Activated T-cell treated with anti-CD3 and anti-CD28 coated beads, Interleukin-2, amount 50 U/mL, for 24 hours (primary cell): ENCODE data around the gene ZNF174.

Source experiments
- DNase-seq: peaks from one replicate; pipeline ENCODE4 v3.0.0-alpha.2; 2020
- H3K27ac Mint-ChIP-seq: 2 replicates; pipeline ENCODE4 v1.8.0; 2020; ENCODE audit warnings: mild to moderate bottlenecking, mixed read lengths
- H3K27me3 Mint-ChIP-seq: 2 replicates; pipeline ENCODE4 v1.8.0; 2020; ENCODE audit warnings: mixed read lengths
- H3K36me3 Mint-ChIP-seq: 2 replicates; pipeline ENCODE4 v1.8.0; 2020; ENCODE audit warnings: low read depth, mixed read lengths
- H3K4me1 Mint-ChIP-seq: 2 replicates; pipeline ENCODE4 v1.8.0; 2020; ENCODE audit warnings: low read depth, mixed read lengths
- H3K4me3 Mint-ChIP-seq: 2 replicates; pipeline ENCODE4 v1.8.0; 2020; ENCODE audit warnings: mild to moderate bottlenecking, moderate library complexity, mixed read lengths
- H3K9me3 Mint-ChIP-seq: 2 replicates; pipeline ENCODE4 v1.8.0; 2020; ENCODE audit warnings: mixed read lengths

Gene ZNF174

DNA sequence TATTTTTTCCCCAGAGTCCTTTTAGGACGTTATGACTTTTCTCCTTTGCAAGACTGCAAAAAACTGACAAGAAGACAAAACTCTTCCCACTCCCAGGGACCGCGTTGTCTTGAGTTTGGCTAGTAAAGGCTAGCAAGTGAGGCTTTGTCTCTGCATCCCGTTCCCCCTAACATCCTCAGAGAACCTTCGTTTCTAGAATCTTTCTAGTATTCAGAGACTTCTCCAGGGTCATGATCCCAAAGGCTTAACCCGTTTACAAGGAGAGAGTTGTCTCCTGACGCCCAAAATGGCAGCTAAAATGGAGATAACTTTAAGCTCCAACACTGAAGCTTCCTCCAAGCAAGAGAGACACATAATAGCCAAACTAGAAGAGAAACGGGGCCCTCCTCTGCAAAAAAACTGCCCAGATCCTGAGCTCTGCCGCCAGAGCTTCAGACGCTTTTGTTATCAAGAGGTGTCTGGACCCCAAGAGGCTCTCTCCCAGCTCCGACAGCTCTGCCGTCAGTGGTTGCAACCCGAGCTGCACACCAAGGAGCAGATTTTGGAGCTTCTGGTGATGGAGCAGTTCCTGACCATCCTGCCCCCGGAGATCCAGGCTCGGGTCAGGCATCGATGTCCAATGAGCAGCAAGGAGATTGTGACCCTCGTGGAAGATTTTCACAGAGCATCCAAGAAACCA is 843 bp downstream of the ZNF174 start:
- peaks cover 43% of the 10 kb centered on the region for H3K9me3 Mint-ChIP-seq
- peaks cover 81% of the 10 kb centered on the region for H3K36me3 Mint-ChIP-seq
- H3K4me3 Mint-ChIP-seq: peak overlapping the region; percentile 95
- no peaks in the 10 kb centered on the region for H3K27me3 Mint-ChIP-seq
- peaks cover 53% of the 10 kb centered on the region for H3K4me1 Mint-ChIP-seq
- DNase-seq: no peak
- peak overlapping the region; percentile 83 for H3K27ac Mint-ChIP-seq

DNA sequence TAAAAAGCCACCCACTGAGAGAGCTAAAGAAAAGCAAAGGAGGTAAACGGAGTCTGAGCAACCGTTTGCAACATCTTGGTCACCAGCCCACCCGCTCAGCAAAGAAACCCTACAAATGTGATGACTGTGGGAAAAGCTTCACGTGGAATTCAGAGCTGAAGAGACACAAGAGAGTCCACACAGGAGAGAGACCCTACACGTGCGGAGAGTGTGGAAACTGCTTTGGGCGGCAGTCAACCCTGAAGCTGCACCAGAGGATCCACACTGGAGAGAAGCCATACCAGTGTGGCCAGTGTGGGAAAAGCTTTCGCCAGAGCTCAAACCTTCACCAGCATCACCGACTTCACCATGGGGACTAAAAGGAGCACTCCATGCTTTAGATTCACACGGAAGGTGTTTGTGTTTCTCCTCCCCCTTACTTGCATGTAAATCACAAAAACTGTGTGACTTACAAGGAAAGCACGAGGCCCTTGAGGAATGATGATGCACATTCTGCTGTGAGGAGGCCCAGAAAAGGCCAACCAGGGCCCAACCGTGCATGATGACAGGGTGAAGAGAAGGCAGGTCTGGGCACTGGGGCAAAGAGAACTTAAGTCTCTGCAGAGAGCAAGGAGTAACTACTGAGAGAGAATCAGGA is 7.7 kb downstream of the ZNF174 start:
- Mint-ChIP-seq H3K4me1 (peaks cover 7% of the 10 kb centered on the region), H3K27ac (no peak overlapping the region), H3K27me3 (no peaks in the 10 kb centered on the region), H3K36me3 (peaks cover 86% of the 10 kb centered on the region), H3K4me3 (no peak overlapping the region), H3K9me3 (peaks cover 68% of the 10 kb centered on the region)
- no peak for DNase-seq

DNA sequence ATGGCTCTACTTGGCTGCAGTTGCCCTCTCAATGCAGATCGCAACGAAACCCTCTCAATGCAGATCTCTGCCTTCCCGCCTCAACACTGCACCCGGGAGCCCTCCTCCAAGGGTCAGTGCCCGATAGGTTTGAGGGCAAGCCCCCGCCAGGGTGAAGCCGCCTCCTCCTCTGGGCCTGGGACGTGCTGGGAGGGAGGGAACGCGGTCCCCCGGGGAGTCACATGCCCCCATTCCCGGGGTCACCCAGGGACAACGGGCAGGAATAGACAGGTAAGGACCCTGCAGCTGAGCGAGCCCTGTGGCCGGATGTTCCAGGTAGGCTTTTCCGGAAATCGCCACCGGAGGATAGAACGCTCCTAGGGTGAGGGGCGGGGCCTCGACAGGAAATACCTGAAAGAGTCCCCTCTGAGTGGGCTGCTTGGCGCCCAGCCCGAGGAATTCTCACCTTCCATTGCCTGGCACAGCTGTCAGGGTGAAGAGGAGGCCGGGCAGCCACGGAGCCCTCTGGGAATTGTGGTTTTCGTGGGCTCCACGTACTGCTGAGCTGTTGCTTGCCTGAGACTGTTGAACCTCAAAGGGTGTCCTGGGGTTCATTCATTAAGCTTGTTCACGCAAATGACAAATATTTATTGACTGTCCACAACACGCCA is 12.8 kb downstream of the ZNF174 start:
- no peak overlapping the region for H3K27ac Mint-ChIP-seq
- H3K4me3 Mint-ChIP-seq: no peak overlapping the region
- H3K36me3 Mint-ChIP-seq: peaks cover 37% of the 10 kb centered on the region
- H3K9me3 Mint-ChIP-seq: peaks cover 47% of the 10 kb centered on the region
- no peaks in the 10 kb centered on the region for H3K27me3 Mint-ChIP-seq
- DNase-seq: no peak
- no peaks in the 10 kb centered on the region for H3K4me1 Mint-ChIP-seq

DNA sequence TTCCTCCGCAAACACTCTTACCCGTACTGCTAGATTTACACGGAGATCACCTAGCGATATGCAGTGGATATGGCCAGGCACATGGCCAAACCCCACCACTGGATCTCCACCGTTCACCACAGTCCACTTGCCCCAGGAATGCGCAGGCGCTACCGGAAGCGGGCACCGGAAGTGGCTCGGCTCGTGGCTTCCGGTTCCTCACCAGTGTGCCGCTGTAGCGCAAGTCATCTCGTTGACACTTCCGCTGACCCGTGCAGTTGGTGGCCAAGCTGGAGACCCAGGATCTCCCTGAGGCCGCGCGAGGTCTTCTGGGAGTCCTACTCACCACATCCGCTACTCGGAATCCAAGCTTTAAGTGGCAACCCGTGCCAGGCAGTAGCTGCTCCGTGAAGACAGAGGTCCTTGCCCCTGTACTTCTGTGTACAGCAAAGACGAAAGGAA is 30.8 kb downstream of the ZNF174 start:
- Mint-ChIP-seq H3K27ac (peak overlapping the region; percentile 88), H3K9me3 (peaks cover 12% of the 10 kb centered on the region), H3K36me3 (peaks cover 37% of the 10 kb centered on the region), H3K27me3 (no peaks in the 10 kb centered on the region), H3K4me3 (peak overlapping the region; percentile 71), H3K4me1 (peaks cover 21% of the 10 kb centered on the region)
- peak; percentile 80 for DNase-seq

DNA sequence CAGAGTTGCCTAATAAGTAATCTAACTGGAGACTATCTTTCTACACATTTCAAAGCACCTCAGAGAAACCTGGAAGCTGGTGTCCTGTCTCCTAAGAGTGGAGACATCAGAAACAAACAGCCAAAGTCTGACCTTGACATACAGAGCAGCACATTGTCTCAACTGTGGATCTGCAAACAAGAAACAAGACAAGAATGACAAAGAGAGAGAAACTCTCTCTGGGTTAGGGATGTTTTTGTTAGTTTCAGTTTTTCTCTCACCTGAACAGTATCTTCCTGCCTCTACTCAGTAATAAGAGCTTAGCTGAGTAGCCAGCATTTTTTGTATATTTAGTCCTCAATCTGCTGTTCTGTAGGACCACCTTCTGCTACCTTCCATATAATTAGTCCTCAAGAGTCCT is 33.4 kb downstream of the ZNF174 start:
- H3K4me1 Mint-ChIP-seq: peaks cover 21% of the 10 kb centered on the region
- peaks cover 5% of the 10 kb centered on the region for H3K27me3 Mint-ChIP-seq
- H3K9me3 Mint-ChIP-seq: peaks cover 13% of the 10 kb centered on the region
- H3K27ac Mint-ChIP-seq: peak overlapping the region; percentile 10
- no peak overlapping the region for H3K4me3 Mint-ChIP-seq
- H3K36me3 Mint-ChIP-seq: peaks cover 58% of the 10 kb centered on the region
- DNase-seq: no peak

- Mint-ChIP-seq H3K27ac (no peak overlapping the region), H3K36me3 (peaks cover 67% of the 10 kb centered on the region), H3K4me3 (no peak overlapping the region), H3K9me3 (peaks cover 16% of the 10 kb centered on the region), H3K4me1 (peaks cover 18% of the 10 kb centered on the region), H3K27me3 (peaks cover 5% of the 10 kb centered on the region)
- no peak for DNase-seq
Observed at GRCh38 chr16:3439637-3440036, 38.6 kb downstream of the ZNF174 start.

- peak; percentile 77 for DNase-seq
- Mint-ChIP-seq H3K4me1 (peaks cover 31% of the 10 kb centered on the region), H3K9me3 (peaks cover 16% of the 10 kb centered on the region), H3K27ac (peak within 1 kb of the TSS; percentile 97), H3K27me3 (no peaks in the 10 kb centered on the region), H3K36me3 (peaks cover 69% of the 10 kb centered on the region), H3K4me3 (peak within 1 kb of the TSS; percentile 93)
Observed at GRCh38 chr16:3443108-3444031, 42.4 kb downstream of the ZNF174 start, which contains the start of the genes NAA60 and ZNF597. NAA60 (plus strand) TSS chr16:3443680; CDS start chr16:3476228, 32,548 bp downstream. ZNF597 (minus strand) TSS chr16:3443504; CDS start chr16:3443153, 351 bp downstream.

GRCh38 chr16:3444032-3444388 is 43.0 kb downstream of the ZNF174 start:
- peaks cover 31% of the 10 kb centered on the region for H3K4me1 Mint-ChIP-seq
- H3K36me3 Mint-ChIP-seq: peaks cover 70% of the 10 kb centered on the region
- peak overlapping the region; percentile 97 for H3K27ac Mint-ChIP-seq
- no peaks in the 10 kb centered on the region for H3K27me3 Mint-ChIP-seq
- H3K9me3 Mint-ChIP-seq: peaks cover 16% of the 10 kb centered on the region
- peak overlapping the region; percentile 93 for H3K4me3 Mint-ChIP-seq
- no peak for DNase-seq

- peaks cover 31% of the 10 kb centered on the region for H3K36me3 Mint-ChIP-seq
- no peak overlapping the region for H3K27ac Mint-ChIP-seq
- no peak for DNase-seq
- H3K27me3 Mint-ChIP-seq: no peaks in the 10 kb centered on the region
- peaks cover 19% of the 10 kb centered on the region for H3K4me1 Mint-ChIP-seq
- no peaks in the 10 kb centered on the region for H3K9me3 Mint-ChIP-seq
- H3K4me3 Mint-ChIP-seq: no peak overlapping the region
Observed at GRCh38 chr16:3454093-3454492, 53.1 kb downstream of the ZNF174 start.

DNA sequence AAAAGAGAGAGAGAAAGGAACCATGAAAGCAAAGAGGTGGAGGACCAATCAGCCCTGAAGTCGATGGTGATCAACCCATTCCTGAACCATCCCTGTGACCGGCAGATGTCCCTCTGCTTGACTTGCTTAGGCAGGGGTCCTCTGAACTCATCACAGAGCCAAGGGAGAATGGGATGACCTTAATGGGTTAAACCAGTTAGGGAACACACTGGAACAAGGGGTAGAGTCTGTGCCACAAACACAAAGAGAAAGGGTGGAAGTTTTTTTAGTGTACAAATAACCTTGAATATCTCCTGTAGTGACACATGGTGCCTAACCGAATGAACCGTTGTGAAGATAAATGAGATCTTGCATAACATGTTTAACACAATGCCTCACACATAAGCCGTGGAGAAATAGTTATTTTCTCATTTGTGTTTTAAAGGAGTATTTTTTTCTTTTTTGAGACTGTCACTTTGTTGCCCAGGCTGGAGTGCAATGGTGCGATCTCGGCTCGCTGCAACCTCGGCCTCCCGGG is 53.7 kb downstream of the ZNF174 start:
- H3K4me3 Mint-ChIP-seq: no peak overlapping the region
- H3K36me3 Mint-ChIP-seq: peaks cover 27% of the 10 kb centered on the region
- no peak overlapping the region for H3K27ac Mint-ChIP-seq
- no peak for DNase-seq
- no peaks in the 10 kb centered on the region for H3K9me3 Mint-ChIP-seq
- peaks cover 25% of the 10 kb centered on the region for H3K4me1 Mint-ChIP-seq
- no peaks in the 10 kb centered on the region for H3K27me3 Mint-ChIP-seq

DNA sequence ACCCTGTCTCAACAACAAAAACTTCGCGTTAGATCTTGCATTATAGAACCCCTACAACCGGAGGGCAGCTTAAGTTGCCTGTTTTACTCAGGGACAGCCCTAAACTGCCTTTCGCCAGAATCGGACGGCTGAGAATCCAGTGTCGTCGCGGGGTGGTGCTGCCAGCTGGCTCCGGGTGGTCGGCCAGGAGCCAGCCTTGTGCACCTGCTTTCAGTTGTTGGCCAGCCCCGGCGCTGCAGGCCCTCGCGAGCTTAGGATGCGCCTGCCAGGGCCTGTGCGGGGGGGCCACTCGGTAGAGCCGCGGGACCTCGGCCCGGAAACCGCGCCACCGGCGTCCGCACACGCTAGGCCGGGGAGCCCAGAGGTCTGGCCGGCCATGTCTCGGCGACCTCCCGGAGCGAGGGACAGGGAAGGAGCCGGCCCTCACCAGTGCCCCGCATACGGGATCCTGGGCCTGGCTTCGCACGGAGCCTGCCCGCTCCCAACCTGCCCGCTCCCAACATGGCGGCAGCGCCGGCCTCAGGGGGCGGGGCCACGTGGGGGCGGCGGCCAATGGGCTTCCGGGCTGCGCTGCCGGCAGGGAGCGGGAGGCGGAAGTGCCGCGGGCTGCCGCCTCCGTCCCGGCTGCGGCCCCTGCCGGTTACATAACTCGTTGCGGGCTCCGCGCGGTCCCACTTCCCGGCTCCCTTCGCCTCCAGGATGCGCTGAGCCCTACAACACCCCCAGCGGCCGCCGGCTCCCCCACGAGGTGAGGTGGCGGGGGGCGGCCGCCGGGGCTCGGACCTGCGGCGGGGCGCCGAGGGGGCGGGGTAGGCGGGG is 56.6 kb downstream of the ZNF174 start:
- peaks cover 16% of the 10 kb centered on the region for H3K36me3 Mint-ChIP-seq
- H3K9me3 Mint-ChIP-seq: no peaks in the 10 kb centered on the region
- DNase-seq: peak; percentile 92
- H3K27me3 Mint-ChIP-seq: no peaks in the 10 kb centered on the region
- H3K27ac Mint-ChIP-seq: peak overlapping the region; percentile 94
- H3K4me3 Mint-ChIP-seq: peak overlapping the region; percentile 80
- peaks cover 47% of the 10 kb centered on the region for H3K4me1 Mint-ChIP-seq

DNA sequence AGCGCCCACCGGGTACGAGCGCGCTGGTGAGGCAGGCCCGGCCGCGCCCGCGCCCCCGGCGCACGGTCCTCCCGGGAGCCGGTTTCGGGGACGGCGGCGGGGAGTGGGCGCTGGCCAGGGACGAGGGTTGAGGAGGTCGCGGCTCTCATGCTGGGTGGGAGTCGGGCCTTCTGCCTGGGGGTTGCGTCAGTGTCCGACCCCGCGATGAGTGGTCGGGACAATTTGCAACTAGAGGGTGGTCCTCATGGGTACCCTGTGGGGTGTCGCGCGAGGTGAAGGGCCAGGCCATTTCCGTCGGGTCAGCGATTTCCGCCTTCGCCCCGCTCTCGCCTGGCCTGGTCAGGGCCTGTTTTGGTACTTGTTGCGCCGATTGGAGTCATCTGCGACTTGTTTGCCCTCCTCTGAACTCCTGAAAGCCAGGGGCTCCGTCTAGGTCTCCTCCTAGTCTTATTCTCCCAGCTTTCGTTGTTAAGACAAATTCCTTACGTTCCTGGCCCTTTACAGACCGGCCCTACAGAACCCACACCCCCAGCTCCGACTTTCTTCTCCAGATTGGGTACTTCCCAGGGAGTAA is 57.4 kb downstream of the ZNF174 start:
- peaks cover 13% of the 10 kb centered on the region for H3K36me3 Mint-ChIP-seq
- H3K9me3 Mint-ChIP-seq: no peaks in the 10 kb centered on the region
- H3K27me3 Mint-ChIP-seq: no peaks in the 10 kb centered on the region
- H3K4me1 Mint-ChIP-seq: peaks cover 49% of the 10 kb centered on the region
- peak overlapping the region; percentile 72 for H3K27ac Mint-ChIP-seq
- peak overlapping the region; percentile 87 for H3K4me3 Mint-ChIP-seq
- DNase-seq: no peak

DNA sequence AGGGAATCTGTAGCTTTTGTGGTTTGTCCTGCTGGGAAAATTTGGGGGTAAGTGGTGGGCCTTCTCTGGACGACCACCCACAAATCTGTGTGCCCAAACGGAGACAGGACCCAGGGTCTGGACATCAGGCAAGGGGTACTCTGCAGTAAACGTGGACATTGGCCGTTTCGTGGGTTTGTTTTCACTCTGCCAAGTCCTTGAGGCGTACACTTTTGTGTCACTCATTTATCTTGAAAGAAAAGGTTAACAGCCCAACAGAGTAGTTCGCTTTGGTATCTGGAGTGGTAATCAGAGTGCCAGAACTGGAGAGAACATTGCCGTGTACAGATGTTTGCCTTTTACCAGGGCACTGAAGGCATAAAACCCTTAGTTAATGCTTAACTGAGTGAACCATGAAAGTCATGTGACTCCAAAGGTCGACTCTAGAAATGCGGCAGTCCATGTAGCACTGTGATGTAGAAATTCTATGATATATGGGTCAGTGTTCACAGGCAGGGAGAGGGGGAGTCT is 57.9 kb downstream of the ZNF174 start:
- Mint-ChIP-seq H3K36me3 (peaks cover 15% of the 10 kb centered on the region), H3K9me3 (no peaks in the 10 kb centered on the region), H3K4me3 (peak overlapping the region; percentile 87), H3K4me1 (peaks cover 53% of the 10 kb centered on the region), H3K27me3 (no peaks in the 10 kb centered on the region), H3K27ac (peak overlapping the region; percentile 72)
- DNase-seq: no peak
